Psoas muscle (tissue), 8 donors: ENCODE measurements around the gene PAFAH2. TPM values are rescaled to one million over a fixed set of nuclear protein-coding genes. Genes with fewer than 3 reads are reported as not detected.

Experiments
- ATAC-seq, 4 donors: fragments of 200-7000 bp; cut with Tn5 transposase; one replicate each; pipeline ENCODE4 v1.9.1; 2020; ENCODE audit warnings: moderate library complexity in 3 of 4, mild to moderate bottlenecking in 2 of 4
- DNase-seq, 2 donors: peaks; one replicate each; pipeline ENCODE4 v3.0.0-alpha.2; 2020
- H3K27ac ChIP-seq: fragments of 200-600 bp; one replicate; pipeline ENCODE4 v1.8.0; 2022
- H3K27me3 ChIP-seq, 3 donors: fragments of 200-600 bp in 1 of 3; one replicate each; pipeline versions ENCODE4 v1.6.1 to v1.8.0; 2013 to 2022; ENCODE audit warnings: low read length in 2 of 3, mild to moderate bottlenecking in 2 of 3, moderate library complexity in 1 of 3; ENCODE audit not compliant: insufficient read depth in 3 of 3
- H3K36me3 ChIP-seq, 2 donors: fragments of 200-600 bp in 1 of 2; one replicate each; pipeline versions ENCODE4 v1.6.1 to v1.8.0; 2013 to 2022; ENCODE audit warnings: low read depth in 1 of 2, mild to moderate bottlenecking in 1 of 2, moderate library complexity in 1 of 2; ENCODE audit not compliant: insufficient read depth in 1 of 2
- H3K4me1 ChIP-seq: fragments of 200-600 bp; one replicate; pipeline ENCODE4 v1.8.0; 2022
- H3K4me3 ChIP-seq: fragments of 200-600 bp; one replicate; pipeline ENCODE4 v1.8.0; 2022; ENCODE audit warnings: mild to moderate bottlenecking
- H3K9me3 ChIP-seq: fragments of 200-600 bp; one replicate; pipeline ENCODE4 v1.8.0; 2022
- WGBS, 3 donors: extraction: QIAGEN DNeasy Blood & Tissue Kit; methylation state at CpG; one replicate each; pipeline versions ENCODE4 v1.1.6 to v1.1.7; 2013; 5-methylcytosine and 5-hydroxymethylcytosine counted together
- intact Hi-C, 2 donors: fragments of 100-400 bp; cut with DNase I; formaldehyde crosslinking; loops; one replicate each; pipeline versions ENCODE4 v1.11.0 to v1.14.2; 2022
- polyA plus RNA-seq, 3 donors: library from polyadenylated mRNA; stranded (reverse); fragments of 200-250 nt; gene quantifications; one replicate each; pipeline ENCODE4 v1.2.3, GENCODE V29; 2013
- total RNA-seq, 4 donors: library from RNA; stranded (reverse); fragmentation: NEBNext Ultra II Directional in 2 of 4; extraction: Animal tissue kit (Norgen Biotek cat#: 25700) in 2 of 4; gene quantifications; one replicate each; pipeline versions ENCODE4 v1.2.1 to v1.2.4, GENCODE V29; 2021 to 2023
- TF ChIP-seq, protein P1 (sequence below): fragments of 200-600 bp; IDR thresholded peaks from one replicate; pipeline ENCODE4 v1.8.0; 2022; ENCODE audit warnings: antibody characterized with exemption
- donor health status: healthy with polysubstance abuse.
- donor health status: DM: no; HTN: no; CAD: no; lungs with moderate emphysema.
- donor health status: Bipolar disorder and iron deficiency.
- donor health status: healthy.
- donor health status: DM: yes; HTN: yes; CAD: no.
- donor health status: DM: no; HTN: no; CAD: no.
- donor health status: DM: no; HTN: no; CAD: no.
- donor health status: DM: yes; HTN: yes; CAD: no.

The PAFAH2 gene
- total and polyA plus RNA-seq, 7 donors: 5.1 to 30.1 (median 11.3) TPM

DNA sequence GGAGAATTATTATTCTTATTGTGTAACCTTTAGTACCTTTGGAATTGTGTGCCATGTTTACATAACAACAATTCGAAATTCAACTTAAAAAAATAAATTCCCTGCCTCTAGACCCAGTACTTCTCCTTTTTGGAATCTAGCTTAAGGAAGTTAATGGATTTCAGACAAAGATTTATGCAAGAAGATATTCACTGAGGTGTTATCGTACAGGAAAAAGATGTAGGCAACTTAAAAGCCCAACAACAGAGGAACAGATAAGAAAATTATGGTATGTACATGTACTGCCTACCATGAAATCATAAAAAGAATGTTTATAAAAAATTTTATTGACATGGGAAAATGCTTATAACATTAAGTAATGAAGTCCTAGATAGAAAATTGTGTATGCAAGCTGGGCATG lies 73.4 kb downstream of the PAFAH2 start:
- H3K27me3 ChIP-seq: peaks cover 0 to 26% (median 0%) of the 10 kb centered on the region in 3 donors
- ATAC-seq: no peak
- WGBS, 3 donors: 87 to 92% (median 89%) methylated on average over 2 of the region's 2 CpGs
- no peaks in the 10 kb centered on the region for H3K36me3 ChIP-seq
- H3K27ac ChIP-seq: no peak overlapping the region
- no peak overlapping the region for H3K4me3 ChIP-seq
- no peaks in the 10 kb centered on the region for H3K9me3 ChIP-seq
- no peak for DNase-seq
- TF ChIP-seq, protein P1, sequence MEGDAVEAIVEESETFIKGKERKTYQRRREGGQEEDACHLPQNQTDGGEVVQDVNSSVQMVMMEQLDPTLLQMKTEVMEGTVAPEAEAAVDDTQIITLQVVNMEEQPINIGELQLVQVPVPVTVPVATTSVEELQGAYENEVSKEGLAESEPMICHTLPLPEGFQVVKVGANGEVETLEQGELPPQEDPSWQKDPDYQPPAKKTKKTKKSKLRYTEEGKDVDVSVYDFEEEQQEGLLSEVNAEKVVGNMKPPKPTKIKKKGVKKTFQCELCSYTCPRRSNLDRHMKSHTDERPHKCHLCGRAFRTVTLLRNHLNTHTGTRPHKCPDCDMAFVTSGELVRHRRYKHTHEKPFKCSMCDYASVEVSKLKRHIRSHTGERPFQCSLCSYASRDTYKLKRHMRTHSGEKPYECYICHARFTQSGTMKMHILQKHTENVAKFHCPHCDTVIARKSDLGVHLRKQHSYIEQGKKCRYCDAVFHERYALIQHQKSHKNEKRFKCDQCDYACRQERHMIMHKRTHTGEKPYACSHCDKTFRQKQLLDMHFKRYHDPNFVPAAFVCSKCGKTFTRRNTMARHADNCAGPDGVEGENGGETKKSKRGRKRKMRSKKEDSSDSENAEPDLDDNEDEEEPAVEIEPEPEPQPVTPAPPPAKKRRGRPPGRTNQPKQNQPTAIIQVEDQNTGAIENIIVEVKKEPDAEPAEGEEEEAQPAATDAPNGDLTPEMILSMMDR: no peak
- peaks cover 6% of the 10 kb centered on the region for H3K4me1 ChIP-seq
- intact Hi-C loops: no loop called here

DNA sequence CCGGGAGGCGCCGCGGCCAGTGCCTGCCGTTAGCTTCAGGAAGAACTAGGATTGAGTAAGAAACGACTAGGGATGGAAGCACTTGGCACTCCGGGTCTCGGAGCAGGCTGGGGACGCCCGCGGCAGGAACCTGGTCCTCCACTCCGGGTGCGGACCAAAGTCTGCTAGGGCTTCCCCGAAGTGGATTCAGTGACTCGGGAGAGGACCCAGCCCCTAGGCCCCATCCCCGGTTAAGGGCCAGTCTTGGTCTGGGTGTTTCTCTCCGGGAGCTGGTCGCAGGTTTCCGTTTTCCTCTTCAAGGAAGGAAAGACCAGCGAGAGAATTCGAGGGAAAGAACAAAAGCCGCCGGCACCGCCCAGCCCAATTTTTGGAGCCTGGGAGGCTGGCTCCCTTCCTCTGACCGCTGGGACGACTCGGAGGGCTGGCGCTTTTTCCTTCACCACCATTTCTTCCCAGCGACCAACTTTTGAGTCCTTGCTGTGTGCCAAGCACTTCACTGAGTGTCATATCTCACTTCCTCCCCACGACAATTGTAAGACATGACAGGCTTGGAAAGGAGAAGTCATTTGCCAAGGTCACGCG lies 74.8 kb downstream of the PAFAH2 start:
- intact Hi-C loops: no loop called here
- H3K27me3 ChIP-seq: peaks cover 0 to 26% (median 0%) of the 10 kb centered on the region in 3 donors
- peak; percentile 43 to 79 (median 62) for ATAC-seq
- H3K4me3 ChIP-seq: peak overlapping the region; percentile 72
- no peaks in the 10 kb centered on the region for H3K9me3 ChIP-seq
- TF ChIP-seq, protein P1: no peak
- H3K27ac ChIP-seq: peak overlapping the region; percentile 2
- 2 to 5% (median 3%) methylated on average over 31 to 32 of the region's 32 CpGs for WGBS, 3 donors
- no peaks in the 10 kb centered on the region for H3K36me3 ChIP-seq
- peak in 1 of 2 donors; percentile 34 for DNase-seq
- H3K4me1 ChIP-seq: peaks cover 6% of the 10 kb centered on the region

DNA sequence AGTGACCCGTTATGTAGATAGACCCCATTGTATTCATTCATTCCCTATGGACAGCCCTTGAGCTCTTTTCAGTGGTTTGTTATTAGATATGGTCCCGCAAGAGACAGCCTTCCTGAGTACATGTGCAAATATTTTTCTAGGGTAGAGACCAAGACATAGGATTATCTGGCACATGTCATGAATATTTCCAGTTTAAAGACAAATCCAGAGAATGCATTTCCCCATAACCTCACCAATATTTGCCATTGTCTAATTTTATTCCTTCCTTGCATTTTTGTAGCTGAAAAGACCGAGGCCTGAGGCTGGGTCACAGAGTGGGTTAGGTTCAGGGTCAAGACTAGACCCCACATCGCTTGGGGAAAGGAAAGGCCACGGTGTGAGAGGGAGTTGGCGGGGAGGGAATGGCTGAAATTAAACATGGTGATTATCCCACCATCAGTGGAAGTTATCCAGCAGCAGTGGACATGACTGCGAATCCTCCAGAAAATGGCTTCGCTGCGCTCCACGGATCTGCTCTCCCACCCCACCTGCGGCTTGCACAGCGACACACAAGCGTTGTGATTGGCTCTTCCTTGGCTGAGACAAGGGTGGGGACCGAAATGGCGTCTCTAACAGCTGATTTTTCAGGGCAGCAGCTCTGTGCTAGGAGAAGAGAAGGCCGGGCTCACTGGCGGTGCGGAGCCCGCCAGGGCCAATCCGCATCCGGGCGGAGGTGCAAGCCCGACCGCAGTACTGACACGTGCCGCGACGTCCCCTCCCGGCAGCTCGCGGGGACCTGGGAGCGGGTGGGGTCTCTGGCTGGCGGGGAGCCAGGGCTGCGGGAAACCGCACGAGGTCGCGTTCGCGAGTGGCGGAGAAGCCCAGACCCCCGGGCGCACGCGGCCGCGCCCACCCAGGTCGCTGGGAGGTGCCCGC lies 75.5 kb downstream of the PAFAH2 start:
- H3K36me3 ChIP-seq: no peaks in the 10 kb centered on the region
- peaks cover 0 to 26% (median 0%) of the 10 kb centered on the region in 3 donors for H3K27me3 ChIP-seq
- peak; percentile 51 to 74 (median 68) for ATAC-seq
- WGBS, 3 donors: 6 to 8% (median 7%) methylated on average over 48 to 49 of the region's 49 CpGs
- H3K4me3 ChIP-seq: peak overlapping the region; percentile 72
- TF ChIP-seq, protein P1: no peak
- H3K27ac ChIP-seq: peak overlapping the region; percentile 2
- intact Hi-C loops: no loop called here
- peaks cover 6% of the 10 kb centered on the region for H3K4me1 ChIP-seq
- no peaks in the 10 kb centered on the region for H3K9me3 ChIP-seq
- DNase-seq: peak; percentile 44 to 69

GRCh38 chr1:25918615-25919014 lies 79.2 kb downstream of the PAFAH2 start:
- no peak overlapping the region for H3K4me3 ChIP-seq
- intact Hi-C loops: no loop called here
- no peak overlapping the region for H3K27ac ChIP-seq
- H3K36me3 ChIP-seq: no peaks in the 10 kb centered on the region
- H3K9me3 ChIP-seq: no peaks in the 10 kb centered on the region
- peaks cover 0 to 13% (median 0%) of the 10 kb centered on the region in 3 donors for H3K27me3 ChIP-seq
- ATAC-seq: no peak
- TF ChIP-seq, protein P1: no peak
- peaks cover 6% of the 10 kb centered on the region for H3K4me1 ChIP-seq
- DNase-seq: no peak
- 88 to 93% (median 89%) methylated on average over 11 of the region's 11 CpGs for WGBS, 3 donors
